ENCODE data around the gene PCA3. TPM values are rescaled to one million over a fixed set of nuclear protein-coding genes. Genes with fewer than 3 reads are reported as not detected.
"Not testable (repeated sequence)": the region's sequence is repeated elsewhere in the genome, so short reads cannot be mapped to it uniquely, and the experiment has no call there.

Gene PCA3
- total RNA-seq, 4 donors from 2014 or later = not detected

DNA sequence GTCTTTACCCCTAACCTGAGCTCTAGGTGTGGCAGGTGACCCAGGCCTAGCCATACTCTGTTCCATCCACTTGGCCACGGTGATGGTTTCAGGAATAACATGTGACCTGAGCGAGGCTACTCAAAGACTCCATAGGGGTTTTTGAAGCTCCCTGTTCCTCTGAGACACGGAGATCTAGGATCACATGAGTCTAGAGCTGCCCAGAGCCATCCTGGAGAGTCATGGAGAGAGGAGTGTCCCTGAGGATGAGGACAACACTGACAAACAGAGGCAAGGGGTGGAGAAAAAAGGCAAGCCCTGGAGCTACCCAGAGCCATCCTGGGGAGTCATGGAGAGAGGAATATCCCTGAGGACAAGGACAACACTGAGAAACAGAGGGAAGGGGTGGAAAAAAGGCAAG is 29.5 kb upstream of the PCA3 start:
- no peak for TF ChIP-seq POLR2A (IDR thresholded peaks at IDR 0.05)
- TF ChIP-seq, protein P1, sequence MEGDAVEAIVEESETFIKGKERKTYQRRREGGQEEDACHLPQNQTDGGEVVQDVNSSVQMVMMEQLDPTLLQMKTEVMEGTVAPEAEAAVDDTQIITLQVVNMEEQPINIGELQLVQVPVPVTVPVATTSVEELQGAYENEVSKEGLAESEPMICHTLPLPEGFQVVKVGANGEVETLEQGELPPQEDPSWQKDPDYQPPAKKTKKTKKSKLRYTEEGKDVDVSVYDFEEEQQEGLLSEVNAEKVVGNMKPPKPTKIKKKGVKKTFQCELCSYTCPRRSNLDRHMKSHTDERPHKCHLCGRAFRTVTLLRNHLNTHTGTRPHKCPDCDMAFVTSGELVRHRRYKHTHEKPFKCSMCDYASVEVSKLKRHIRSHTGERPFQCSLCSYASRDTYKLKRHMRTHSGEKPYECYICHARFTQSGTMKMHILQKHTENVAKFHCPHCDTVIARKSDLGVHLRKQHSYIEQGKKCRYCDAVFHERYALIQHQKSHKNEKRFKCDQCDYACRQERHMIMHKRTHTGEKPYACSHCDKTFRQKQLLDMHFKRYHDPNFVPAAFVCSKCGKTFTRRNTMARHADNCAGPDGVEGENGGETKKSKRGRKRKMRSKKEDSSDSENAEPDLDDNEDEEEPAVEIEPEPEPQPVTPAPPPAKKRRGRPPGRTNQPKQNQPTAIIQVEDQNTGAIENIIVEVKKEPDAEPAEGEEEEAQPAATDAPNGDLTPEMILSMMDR (IDR thresholded peaks at IDR 0.05 in 4 of 5, conservative IDR thresholded peaks at IDR 0.05 in 1 of 5) = no peak
- DNase-seq = no peak
- intact Hi-C loops (cut with DNase I; ENCODE audit: low total_unique reads) (no loop called here), in situ Hi-C loops (cut with MboI; ENCODE audit: low sequenced_read_pairs in 4 of 4) (no loop called here)
- Histone ChIP-seq H3K36me3 (no peaks in the 10 kb centered on the region), H3K27me3 (no peaks in the 10 kb centered on the region), H3K4me3 (no peak overlapping the region), H3K4me1 (no peaks in the 10 kb centered on the region), H3K9me3 (no peaks in the 10 kb centered on the region), H3K27ac (no peak overlapping the region)
- no peak for ATAC-seq

DNA sequence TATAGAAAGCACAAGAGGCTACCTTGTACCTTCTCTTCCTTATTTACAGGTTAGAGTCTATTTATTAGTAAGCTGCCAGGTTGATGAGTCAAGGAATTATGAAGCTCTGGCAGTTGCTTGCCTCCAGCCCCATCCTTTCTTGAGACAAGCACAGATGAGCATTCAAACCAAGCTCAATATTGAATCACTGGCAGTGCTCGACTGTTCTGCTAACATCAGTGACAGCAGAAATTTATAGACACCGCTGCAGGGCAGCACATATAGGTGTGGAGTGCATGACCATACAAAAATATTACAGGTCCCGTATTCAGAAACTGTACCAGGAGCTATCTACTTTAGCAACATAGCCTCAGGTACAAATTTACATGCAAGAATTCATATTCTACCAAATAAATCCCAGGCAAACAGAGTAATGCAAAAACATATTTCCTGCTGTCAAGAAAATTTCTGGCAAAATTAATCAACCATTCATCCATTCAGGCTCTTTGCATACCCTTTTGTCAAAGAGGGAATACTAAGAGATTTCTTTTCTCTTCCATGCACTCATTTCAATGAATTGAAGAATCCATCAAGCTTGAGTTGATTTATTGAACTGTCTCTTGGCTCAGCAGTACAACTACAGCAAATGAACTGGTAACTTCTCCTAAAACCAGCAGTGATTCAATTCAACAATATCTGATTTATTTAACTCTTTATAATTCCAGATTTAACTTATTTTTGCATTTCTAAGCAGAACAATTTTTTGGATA is 26.9 kb upstream of the PCA3 start:
- intact Hi-C loops (cut with DNase I; ENCODE audit: low total_unique reads) (no loop called here), in situ Hi-C loops (cut with MboI; ENCODE audit: low sequenced_read_pairs in 4 of 4) (no loop called here)
- TF ChIP-seq, protein P1 (IDR thresholded peaks at IDR 0.05 in 4 of 5, conservative IDR thresholded peaks at IDR 0.05 in 1 of 5) = no peak
- no peak for TF ChIP-seq POLR2A (IDR thresholded peaks at IDR 0.05)
- Histone ChIP-seq H3K4me3 (no peak overlapping the region), H3K9me3 (no peaks in the 10 kb centered on the region), H3K27me3 (no peaks in the 10 kb centered on the region), H3K36me3 (no peaks in the 10 kb centered on the region), H3K27ac (no peak overlapping the region), H3K4me1 (no peaks in the 10 kb centered on the region)
- DNase-seq (no peak), ATAC-seq (no peak)

DNA sequence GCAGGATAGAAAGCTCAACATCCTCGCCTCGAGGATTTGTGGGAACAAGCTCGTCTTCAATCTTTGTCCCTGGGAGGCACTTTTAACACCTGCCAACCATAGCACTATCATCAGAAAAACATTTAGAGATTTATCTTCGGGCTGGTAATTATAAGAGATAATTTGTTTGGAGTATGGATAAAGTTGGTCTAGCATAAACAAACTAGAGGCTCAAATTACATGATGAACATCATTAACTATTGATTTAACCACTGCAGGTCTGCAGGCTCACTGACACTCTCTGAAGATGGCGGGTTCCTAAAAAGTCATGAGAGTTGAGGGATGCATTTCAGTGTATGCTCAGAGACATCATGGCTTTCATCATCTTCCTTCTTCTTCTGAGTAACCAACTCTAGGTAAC is 25.8 kb upstream of the PCA3 start:
- intact Hi-C loops (cut with DNase I; ENCODE audit: low total_unique reads) = no loop called here

DNA sequence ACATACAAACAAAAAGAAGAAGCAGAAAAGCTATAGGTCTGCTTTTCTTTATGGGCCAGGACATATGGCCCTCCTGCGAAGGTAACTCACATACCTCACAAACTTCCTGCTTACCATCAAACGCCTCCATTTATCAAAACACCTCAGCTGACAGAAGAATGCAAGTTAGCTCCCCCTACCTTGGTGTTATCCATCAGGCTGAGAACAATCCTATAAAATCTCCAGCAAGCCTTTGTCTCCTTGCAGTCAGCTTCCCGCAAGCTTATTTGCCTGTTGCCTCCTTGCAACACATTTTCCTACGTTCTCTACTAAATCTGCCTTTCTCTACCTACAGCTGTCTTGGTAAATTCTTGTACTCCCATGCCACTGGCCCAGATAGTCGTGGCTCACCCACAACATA is 22.7 kb upstream of the PCA3 start:
- ATAC-seq = no peak
- Histone ChIP-seq H3K4me3 (no peak overlapping the region), H3K9me3 (no peaks in the 10 kb centered on the region), H3K36me3 (no peaks in the 10 kb centered on the region), H3K4me1 (no peaks in the 10 kb centered on the region), H3K27me3 (no peaks in the 10 kb centered on the region), H3K27ac (no peak overlapping the region)
- TF ChIP-seq POLR2A (IDR thresholded peaks at IDR 0.05) = no peak
- TF ChIP-seq, protein P1 (IDR thresholded peaks at IDR 0.05 in 4 of 5, conservative IDR thresholded peaks at IDR 0.05 in 1 of 5) = no peak
- in situ Hi-C loops (cut with MboI; ENCODE audit: low sequenced_read_pairs in 4 of 4) = no loop called here
- intact Hi-C loops (cut with DNase I; ENCODE audit: low total_unique reads) = no loop called here
- no peak for DNase-seq

More for the DNA sequence above, 25.8 kb upstream of the PCA3 start:
- DNase-seq = no peak
- no peaks in the 10 kb centered on the region for H3K27me3 ChIP-seq
- H3K4me3 ChIP-seq = no peak overlapping the region
- no peak for ATAC-seq
- no peak overlapping the region for H3K27ac ChIP-seq
- in situ Hi-C loops (cut with MboI; ENCODE audit: low sequenced_read_pairs in 4 of 4) = no loop called here
- H3K9me3 ChIP-seq = no peaks in the 10 kb centered on the region
- H3K36me3 ChIP-seq = no peaks in the 10 kb centered on the region
- no peaks in the 10 kb centered on the region for H3K4me1 ChIP-seq
- TF ChIP-seq POLR2A (IDR thresholded peaks at IDR 0.05) = no peak
- TF ChIP-seq, protein P1 (IDR thresholded peaks at IDR 0.05 in 4 of 5, conservative IDR thresholded peaks at IDR 0.05 in 1 of 5) = no peak

DNA sequence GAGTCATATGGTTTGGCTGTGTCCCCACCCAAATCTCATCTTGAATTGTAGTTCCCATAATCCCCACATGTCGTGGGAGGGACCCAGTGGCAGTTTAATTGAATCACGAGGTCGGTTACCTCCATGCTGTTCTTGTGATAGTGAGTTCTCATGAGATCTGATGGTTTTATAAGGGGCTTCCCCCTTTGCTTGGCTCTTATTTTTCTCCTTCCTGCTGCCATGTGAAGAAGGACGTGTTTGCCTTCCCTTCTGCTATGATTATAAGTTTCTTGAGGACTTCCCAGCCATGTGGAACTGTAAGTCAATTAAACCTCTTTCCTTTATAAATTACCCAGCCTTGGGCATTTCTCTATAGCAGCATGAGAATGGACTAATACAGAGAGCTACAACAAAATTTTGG is 21.3 kb upstream of the PCA3 start:
- H3K27ac ChIP-seq; H3K4me3 ChIP-seq; intact Hi-C loops (cut with DNase I; ENCODE audit: low total_unique reads); ATAC-seq; H3K4me1 ChIP-seq; H3K27me3 ChIP-seq; DNase-seq; in situ Hi-C loops (cut with MboI; ENCODE audit: low sequenced_read_pairs in 4 of 4); H3K9me3 ChIP-seq; H3K36me3 ChIP-seq: not testable (repeated sequence)
